Panc1 (cell line): ENCODE results near the gene MAPK10. TPM values are rescaled to one million over a fixed set of nuclear protein-coding genes. Genes with fewer than 3 reads are reported as not detected.

Source experiments
- ATAC-seq: fragments of 200-7000 bp; cut with Tn5 transposase; 2 replicates; pipeline ENCODE4 v1.9.1; 2020; ENCODE audit warnings: mild to moderate bottlenecking, moderate library complexity
- BruUV-seq: library from RNA; stranded (reverse); fragments of 400-500 nt; replicated peaks from 2 replicates; lab custom pipeline; 2021; lab: Mats Ljungman, UMichigan
- CTCF ChIA-PET: fragments of 300-600 bp; sonication (Branson Sonifier 250); formaldehyde crosslinking; loops from one replicate; lab custom pipeline; 2022; ENCODE audit warnings: antibody characterized with exemption; lab: Charles Lee
- POLR2A ChIA-PET: fragments of 300-600 bp; sonication (Branson Sonifier 250); formaldehyde crosslinking; loops from one replicate; lab custom pipeline; 2022; ENCODE audit warnings: antibody characterized with exemption; lab: Charles Lee
- DNase-seq: peaks from one replicate; pipeline ENCODE4 v3.0.0-alpha.2; 2010; ENCODE audit warnings: low read depth, low spot score
- H3K27ac ChIP-seq: 2 replicates; pipeline ENCODE4 v1.5.1; 2011; ENCODE audit warnings: mild to moderate bottlenecking, low read length, inconsistent platforms
- H3K27me3 ChIP-seq: fragments of 200-500 bp; sonication (Bioruptor generic); 2 replicates; pipeline ENCODE4 v1.6.0; 2014; ENCODE audit warnings: low read length, inconsistent platforms; ENCODE audit not compliant: control insufficient read depth, insufficient read depth
- H3K36me3 ChIP-seq: fragments of 200-500 bp; sonication (Bioruptor generic); 2 replicates; pipeline ENCODE4 v1.5.1; 2014; ENCODE audit warnings: inconsistent platforms, mild to moderate bottlenecking, low read length, moderate library complexity; ENCODE audit not compliant: control insufficient read depth, insufficient read depth
- H3K4me1 ChIP-seq: 2 replicates; pipeline ENCODE4 v1.5.1; 2011; ENCODE audit warnings: inconsistent platforms, mild to moderate bottlenecking, low read length, moderate library complexity; ENCODE audit not compliant: control insufficient read depth, insufficient read depth
- H3K4me3 ChIP-seq, 2 experiments: 2 replicates each; pipeline ENCODE4 v1.5.1; 2011 to 2012; ENCODE audit warnings: low read depth in 2 of 2, low read length in 2 of 2, mild to moderate bottlenecking in 2 of 2, inconsistent platforms in 1 of 2, moderate library complexity in 1 of 2
- H3K9me3 ChIP-seq: fragments of 200-500 bp; sonication (Bioruptor generic); 2 replicates; pipeline ENCODE4 v1.5.1; 2014; ENCODE audit warnings: low read depth, mild to moderate bottlenecking, inconsistent platforms, low read length, moderate library complexity; ENCODE audit not compliant: control insufficient read depth, insufficient read depth
- POLR2AphosphoS5 ChIP-seq: IDR thresholded peaks from 2 replicates; pipeline ENCODE4 v1.6.1; 2012; ENCODE audit warnings: mild to moderate bottlenecking, low read depth, low read length, moderate library complexity
- SIN3A ChIP-seq: IDR thresholded peaks from 2 replicates; pipeline ENCODE4 v1.6.1; 2012; ENCODE audit warnings: low read depth, mild to moderate bottlenecking, low read length, moderate library complexity, borderline replicate concordance; ENCODE audit not compliant: insufficient read depth
- TCF7L2 ChIP-seq: IDR thresholded peaks from 2 replicates; pipeline ENCODE4 v1.6.1; 2011; ENCODE audit warnings: mild to moderate bottlenecking, low read depth, low read length, inconsistent platforms
- in situ Hi-C: cut with HindIII; loops from 2 replicates; pipeline ENCODE4 v1.10.0; 2016; ENCODE audit warnings: low sequenced_read_pairs, low pct_unique_long_range_greater_than_20kb
- intact Hi-C: fragments of 100-400 bp; cut with micrococcal nuclease; formaldehyde crosslinking; loops from one replicate; pipeline ENCODE4 v1.10.0; 2022; ENCODE audit not compliant: unreplicated experiment
- total RNA-seq: library from RNA; stranded (reverse); gene quantifications from one replicate; pipeline ENCODE4 v1.2.1, GENCODE V29; 2021; ENCODE audit not compliant: unreplicated experiment
- TF ChIP-seq, protein P1 (sequence below): fragments of 450-650 bp; IDR thresholded peaks from 2 replicates; pipeline ENCODE4 v1.5.1; 2017; ENCODE audit warnings: mild to moderate bottlenecking
- TF ChIP-seq, protein P2 (sequence below), 2 experiments: IDR thresholded peaks; 2 replicates each; pipeline ENCODE4 v1.6.1; 2011 to 2012; ENCODE audit warnings: low read depth in 2 of 2, control low read depth in 1 of 2, low read length in 1 of 2, mild to moderate bottlenecking in 1 of 2, moderate library complexity in 1 of 2; ENCODE audit not compliant: insufficient read depth in 1 of 2

MAPK10 gene
- total RNA-seq, 1 experiment from 2014 or later = 0.85 TPM

GRCh38 chr4:86366920-86367319 is 7.1 kb upstream of the MAPK10 start:
- DNase-seq = no peak
- POLR2A ChIA-PET = no interaction called here
- no peak overlapping the region for H3K27ac ChIP-seq

DNA sequence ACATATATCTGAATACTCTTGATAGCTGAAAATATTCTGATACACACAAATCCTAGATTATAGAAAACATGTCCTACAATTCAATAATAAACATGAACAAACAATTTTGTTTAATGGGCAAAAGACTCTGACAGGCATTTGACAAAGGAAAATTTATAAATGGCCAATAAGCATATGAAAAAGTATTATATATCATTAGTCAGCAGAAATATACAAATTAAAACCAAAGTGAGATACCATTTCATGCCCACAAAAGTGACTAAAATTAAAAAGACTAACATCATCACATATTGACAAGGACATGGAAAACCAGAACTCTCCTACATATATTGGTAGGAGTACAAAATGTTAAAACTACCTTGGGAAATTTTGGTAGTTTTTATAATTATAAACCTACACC is 2.7 kb upstream of the MAPK10 start:
- DNase-seq = no peak
- no TSS peak for BruUV-seq
- H3K9me3 ChIP-seq = no peaks in the 10 kb centered on the region
- intact Hi-C loops (no loop called here), in situ Hi-C loops (no loop called here)
- ChIA-PET CTCF (no interaction called here), POLR2A (interaction anchor here (0.6 kb wide), 2 partner anchors 112 to 905 kb away, joined by 3 to 4 read pairs; no protein-coding TSS in a partner anchor)
- no peaks in the 10 kb centered on the region for H3K36me3 ChIP-seq
- TF ChIP-seq SIN3A (no peak), TCF7L2 (no peak), POLR2AphosphoS5 (no peak)
- TF ChIP-seq, protein P1, sequence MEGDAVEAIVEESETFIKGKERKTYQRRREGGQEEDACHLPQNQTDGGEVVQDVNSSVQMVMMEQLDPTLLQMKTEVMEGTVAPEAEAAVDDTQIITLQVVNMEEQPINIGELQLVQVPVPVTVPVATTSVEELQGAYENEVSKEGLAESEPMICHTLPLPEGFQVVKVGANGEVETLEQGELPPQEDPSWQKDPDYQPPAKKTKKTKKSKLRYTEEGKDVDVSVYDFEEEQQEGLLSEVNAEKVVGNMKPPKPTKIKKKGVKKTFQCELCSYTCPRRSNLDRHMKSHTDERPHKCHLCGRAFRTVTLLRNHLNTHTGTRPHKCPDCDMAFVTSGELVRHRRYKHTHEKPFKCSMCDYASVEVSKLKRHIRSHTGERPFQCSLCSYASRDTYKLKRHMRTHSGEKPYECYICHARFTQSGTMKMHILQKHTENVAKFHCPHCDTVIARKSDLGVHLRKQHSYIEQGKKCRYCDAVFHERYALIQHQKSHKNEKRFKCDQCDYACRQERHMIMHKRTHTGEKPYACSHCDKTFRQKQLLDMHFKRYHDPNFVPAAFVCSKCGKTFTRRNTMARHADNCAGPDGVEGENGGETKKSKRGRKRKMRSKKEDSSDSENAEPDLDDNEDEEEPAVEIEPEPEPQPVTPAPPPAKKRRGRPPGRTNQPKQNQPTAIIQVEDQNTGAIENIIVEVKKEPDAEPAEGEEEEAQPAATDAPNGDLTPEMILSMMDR = no peak
- TF ChIP-seq, protein P2, sequence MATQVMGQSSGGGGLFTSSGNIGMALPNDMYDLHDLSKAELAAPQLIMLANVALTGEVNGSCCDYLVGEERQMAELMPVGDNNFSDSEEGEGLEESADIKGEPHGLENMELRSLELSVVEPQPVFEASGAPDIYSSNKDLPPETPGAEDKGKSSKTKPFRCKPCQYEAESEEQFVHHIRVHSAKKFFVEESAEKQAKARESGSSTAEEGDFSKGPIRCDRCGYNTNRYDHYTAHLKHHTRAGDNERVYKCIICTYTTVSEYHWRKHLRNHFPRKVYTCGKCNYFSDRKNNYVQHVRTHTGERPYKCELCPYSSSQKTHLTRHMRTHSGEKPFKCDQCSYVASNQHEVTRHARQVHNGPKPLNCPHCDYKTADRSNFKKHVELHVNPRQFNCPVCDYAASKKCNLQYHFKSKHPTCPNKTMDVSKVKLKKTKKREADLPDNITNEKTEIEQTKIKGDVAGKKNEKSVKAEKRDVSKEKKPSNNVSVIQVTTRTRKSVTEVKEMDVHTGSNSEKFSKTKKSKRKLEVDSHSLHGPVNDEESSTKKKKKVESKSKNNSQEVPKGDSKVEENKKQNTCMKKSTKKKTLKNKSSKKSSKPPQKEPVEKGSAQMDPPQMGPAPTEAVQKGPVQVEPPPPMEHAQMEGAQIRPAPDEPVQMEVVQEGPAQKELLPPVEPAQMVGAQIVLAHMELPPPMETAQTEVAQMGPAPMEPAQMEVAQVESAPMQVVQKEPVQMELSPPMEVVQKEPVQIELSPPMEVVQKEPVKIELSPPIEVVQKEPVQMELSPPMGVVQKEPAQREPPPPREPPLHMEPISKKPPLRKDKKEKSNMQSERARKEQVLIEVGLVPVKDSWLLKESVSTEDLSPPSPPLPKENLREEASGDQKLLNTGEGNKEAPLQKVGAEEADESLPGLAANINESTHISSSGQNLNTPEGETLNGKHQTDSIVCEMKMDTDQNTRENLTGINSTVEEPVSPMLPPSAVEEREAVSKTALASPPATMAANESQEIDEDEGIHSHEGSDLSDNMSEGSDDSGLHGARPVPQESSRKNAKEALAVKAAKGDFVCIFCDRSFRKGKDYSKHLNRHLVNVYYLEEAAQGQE (IDR thresholded peaks at IDR 0.05; ENCODE audit: insufficient read depth in 1 of 2, low read depth in 2 of 2, low read length in 1 of 2) = no peak
- H3K4me3 ChIP-seq = no peak overlapping the region
- H3K27ac ChIP-seq = no peak overlapping the region
- ATAC-seq = no peak
- H3K27me3 ChIP-seq = no peaks in the 10 kb centered on the region
- no peaks in the 10 kb centered on the region for H3K4me1 ChIP-seq

More at GRCh38 chr4:86366920-86367319, 7.1 kb upstream of the MAPK10 start:
- Histone ChIP-seq H3K4me3 (no peak overlapping the region), H3K9me3 (no peaks in the 10 kb centered on the region), H3K27me3 (no peaks in the 10 kb centered on the region), H3K36me3 (no peaks in the 10 kb centered on the region), H3K4me1 (no peaks in the 10 kb centered on the region)
- in situ Hi-C loops = no loop called here
- no peak for ATAC-seq
- no TSS peak for BruUV-seq
- CTCF ChIA-PET = no interaction called here
- intact Hi-C loops = no loop called here
- no peak for TF ChIP-seq SIN3A
- TF ChIP-seq, protein P2 (IDR thresholded peaks at IDR 0.05; ENCODE audit: insufficient read depth in 1 of 2, low read depth in 2 of 2, low read length in 1 of 2) = no peak
- no peak for TF ChIP-seq TCF7L2
- TF ChIP-seq, protein P1 = no peak
- TF ChIP-seq POLR2AphosphoS5 = no peak
